ENCODE results near the gene SPCS3. TPM values are rescaled to one million over a fixed set of nuclear protein-coding genes. Genes with fewer than 3 reads are reported as not detected.

Gene SPCS3
- total RNA-seq, 2 donors from 2014 or later: 79.1 to 87.2 TPM

- no peaks in the 10 kb centered on the region for H3K27me3 ChIP-seq
- no peak overlapping the region for H3K4me3 ChIP-seq
- DNase-seq: no peak
- 61 to 64% methylated on average over 11 of the region's 11 CpGs for WGBS, 2 donors
- H3K27ac ChIP-seq: no peak overlapping the region
- TF ChIP-seq CTCF (IDR thresholded peaks at IDR 0.05): no peak
- TF ChIP-seq POLR2A (IDR thresholded peaks at IDR 0.05): no peak
- no peaks in the 10 kb centered on the region for H3K9me3 ChIP-seq
- H3K4me1 ChIP-seq: no peaks in the 10 kb centered on the region
- no peaks in the 10 kb centered on the region for H3K36me3 ChIP-seq (replicated peaks in 1 of 2; ENCODE audit: insufficient read depth in 1 of 2, low read depth in 2 of 2)
- intact Hi-C loops (cut with DNase I): no loop called here
- no peak for ATAC-seq
These were observed 60.8 kb downstream of the SPCS3 start for GRCh38 chr4:176380352-176381157.

Other genes with a start within 250 kb of the SPCS3 start
- not detected for gene SPATA4, start 124.4 kb upstream of the SPCS3 start, total RNA-seq
- not detected for gene ASB5, start 50.7 kb upstream of the SPCS3 start, total RNA-seq